PFSK-1 (cell line): ENCODE measurements around the gene SMIM44.

ENCODE experiments used
- FOXP2 ChIP-seq: optimal IDR thresholded peaks from 2 replicates; pipeline ENCODE3; 2011; ENCODE audit warnings: borderline replicate concordance, control low read depth, inconsistent platforms; ENCODE audit not compliant: insufficient read depth; ENCODE audit errors: extremely low read length, extremely low read depth
- POLR2AphosphoS5 ChIP-seq: IDR thresholded peaks from 2 replicates; pipeline ENCODE4 v1.6.1; 2012; ENCODE audit warnings: low read depth, mild to moderate bottlenecking, control low read depth, low read length, moderate library complexity
- SIN3A ChIP-seq: IDR thresholded peaks from 2 replicates; pipeline ENCODE4 v1.6.1; 2012; ENCODE audit warnings: mild to moderate bottlenecking, low read length, moderate library complexity, borderline replicate concordance; ENCODE audit not compliant: insufficient read depth
- TAF1 ChIP-seq: IDR thresholded peaks from 2 replicates; pipeline ENCODE4 v1.6.1; 2012; ENCODE audit warnings: low read length, control low read depth, borderline replicate concordance; ENCODE audit not compliant: insufficient read depth
- TF ChIP-seq, protein P1 (sequence below), 2 experiments: IDR thresholded peaks; 2 replicates each; pipeline versions ENCODE4 v1.6.1 to v1.8.0; 2011 to 2012; ENCODE audit warnings: low read depth in 2 of 2, low read length in 2 of 2, control low read depth in 1 of 2, inconsistent platforms in 1 of 2, mild to moderate bottlenecking in 1 of 2, moderate library complexity in 1 of 2; ENCODE audit not compliant: insufficient read depth in 1 of 2

The SMIM44 gene

DNA sequence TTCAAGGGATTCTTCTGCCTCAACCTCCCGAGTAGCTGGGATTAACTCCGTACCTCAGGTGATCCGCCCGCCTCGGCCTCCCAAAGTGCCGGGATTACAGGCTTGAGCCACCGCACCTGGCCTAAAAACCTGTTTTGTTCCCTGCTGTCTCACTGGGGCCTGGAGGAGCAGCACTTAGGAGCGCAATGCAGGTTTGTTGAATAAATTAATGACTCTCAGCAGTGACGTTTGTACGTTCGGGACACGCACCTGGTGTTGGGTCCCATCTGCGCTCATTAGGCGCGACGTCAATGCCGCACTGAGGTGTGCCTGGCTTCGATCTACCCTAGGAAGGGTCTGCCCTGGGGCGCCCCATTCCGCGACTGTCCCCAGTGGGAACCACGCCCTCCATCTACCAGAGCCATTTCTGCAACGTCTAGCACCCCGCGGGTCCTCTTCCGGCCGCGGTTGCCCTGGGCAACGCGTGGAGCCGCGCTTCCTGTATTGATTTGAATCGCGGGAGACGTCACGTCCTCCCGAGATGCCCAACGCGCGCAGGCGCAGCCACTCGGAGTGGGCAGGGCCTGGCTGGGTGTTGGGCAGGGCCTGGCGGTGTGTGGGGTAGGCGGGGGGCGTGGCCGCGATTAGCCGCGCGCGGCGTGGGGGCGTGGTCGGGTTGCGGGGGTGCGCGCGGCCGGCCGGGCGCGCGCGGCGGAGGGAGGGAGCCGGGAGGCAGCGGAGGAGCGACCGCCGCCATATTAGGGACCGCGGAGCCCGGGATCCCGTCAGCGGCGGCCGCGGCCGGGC is 22.6 kb upstream of the SMIM44 start, which contains the start of gene FZR1:
TSS of gene FZR1 (plus strand) at position 714 of the 786 bp plus-strand sequence. CDS start 16,679 bp downstream, outside the sequence.
- peak; percentile 55 for TF ChIP-seq FOXP2
- no peak; the same call in 1 of the 2 replicates for TF ChIP-seq POLR2AphosphoS5
- 0 out of 2 replicates have a peak, but pooled peaks have one; percentile 12 for TF ChIP-seq SIN3A
- TF ChIP-seq TAF1 = 0 out of 2 replicates have a peak, but pooled peaks have one; percentile 30
- TF ChIP-seq, protein P1, sequence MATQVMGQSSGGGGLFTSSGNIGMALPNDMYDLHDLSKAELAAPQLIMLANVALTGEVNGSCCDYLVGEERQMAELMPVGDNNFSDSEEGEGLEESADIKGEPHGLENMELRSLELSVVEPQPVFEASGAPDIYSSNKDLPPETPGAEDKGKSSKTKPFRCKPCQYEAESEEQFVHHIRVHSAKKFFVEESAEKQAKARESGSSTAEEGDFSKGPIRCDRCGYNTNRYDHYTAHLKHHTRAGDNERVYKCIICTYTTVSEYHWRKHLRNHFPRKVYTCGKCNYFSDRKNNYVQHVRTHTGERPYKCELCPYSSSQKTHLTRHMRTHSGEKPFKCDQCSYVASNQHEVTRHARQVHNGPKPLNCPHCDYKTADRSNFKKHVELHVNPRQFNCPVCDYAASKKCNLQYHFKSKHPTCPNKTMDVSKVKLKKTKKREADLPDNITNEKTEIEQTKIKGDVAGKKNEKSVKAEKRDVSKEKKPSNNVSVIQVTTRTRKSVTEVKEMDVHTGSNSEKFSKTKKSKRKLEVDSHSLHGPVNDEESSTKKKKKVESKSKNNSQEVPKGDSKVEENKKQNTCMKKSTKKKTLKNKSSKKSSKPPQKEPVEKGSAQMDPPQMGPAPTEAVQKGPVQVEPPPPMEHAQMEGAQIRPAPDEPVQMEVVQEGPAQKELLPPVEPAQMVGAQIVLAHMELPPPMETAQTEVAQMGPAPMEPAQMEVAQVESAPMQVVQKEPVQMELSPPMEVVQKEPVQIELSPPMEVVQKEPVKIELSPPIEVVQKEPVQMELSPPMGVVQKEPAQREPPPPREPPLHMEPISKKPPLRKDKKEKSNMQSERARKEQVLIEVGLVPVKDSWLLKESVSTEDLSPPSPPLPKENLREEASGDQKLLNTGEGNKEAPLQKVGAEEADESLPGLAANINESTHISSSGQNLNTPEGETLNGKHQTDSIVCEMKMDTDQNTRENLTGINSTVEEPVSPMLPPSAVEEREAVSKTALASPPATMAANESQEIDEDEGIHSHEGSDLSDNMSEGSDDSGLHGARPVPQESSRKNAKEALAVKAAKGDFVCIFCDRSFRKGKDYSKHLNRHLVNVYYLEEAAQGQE (IDR thresholded peaks at IDR 0.05; ENCODE audit: insufficient read depth in 1 of 2, low read depth in 2 of 2, low read length in 2 of 2) = no peak

DNA sequence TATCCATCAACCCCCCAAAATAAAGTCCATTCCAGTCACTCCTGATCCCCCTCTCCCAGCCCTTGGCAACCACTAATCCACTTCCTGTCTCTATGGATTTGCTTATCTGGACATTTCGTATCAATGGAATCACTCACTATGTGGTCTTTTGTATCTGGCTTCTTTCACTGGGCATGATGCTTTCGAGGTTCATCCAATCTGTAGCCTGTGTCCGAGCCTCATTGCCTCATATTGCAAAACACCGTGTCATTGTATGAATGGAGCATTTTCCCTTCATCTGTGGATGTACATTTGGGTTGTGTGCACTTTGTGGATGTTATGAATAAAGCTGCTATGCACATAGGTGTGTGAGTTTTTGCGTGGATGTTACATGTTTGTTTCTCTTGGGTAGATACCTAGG is 21.5 kb upstream of the SMIM44 start:
- TF ChIP-seq SIN3A = no peak

DNA sequence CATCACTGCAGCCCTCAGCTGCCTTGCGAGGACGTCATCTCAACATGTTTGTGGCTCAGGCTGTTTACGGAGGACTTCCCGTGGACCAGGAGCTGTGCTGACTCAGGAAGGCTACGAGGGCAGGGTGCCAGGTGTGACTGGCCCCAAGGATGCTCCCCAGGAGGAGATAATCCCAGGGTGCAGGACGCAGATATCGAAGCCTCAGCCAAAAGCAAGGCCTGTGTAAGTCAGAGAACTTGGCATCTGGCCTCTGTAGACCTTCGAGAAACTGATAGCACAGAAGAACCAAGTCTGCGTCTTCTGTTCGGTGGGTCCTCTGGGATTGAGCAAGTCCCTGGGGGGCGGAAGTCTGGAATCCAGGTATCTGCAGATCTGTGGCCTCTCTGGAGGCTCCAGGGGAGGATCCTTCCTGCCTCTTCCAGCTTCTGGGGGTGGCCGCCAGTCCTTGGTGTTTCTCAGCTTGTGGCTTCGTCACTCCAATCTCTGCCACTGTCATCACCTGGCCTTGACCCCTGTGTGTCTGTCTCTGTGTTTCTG is 19.9 kb upstream of the SMIM44 start:
- TF ChIP-seq SIN3A (no peak), FOXP2 (peak; percentile 90)

DNA sequence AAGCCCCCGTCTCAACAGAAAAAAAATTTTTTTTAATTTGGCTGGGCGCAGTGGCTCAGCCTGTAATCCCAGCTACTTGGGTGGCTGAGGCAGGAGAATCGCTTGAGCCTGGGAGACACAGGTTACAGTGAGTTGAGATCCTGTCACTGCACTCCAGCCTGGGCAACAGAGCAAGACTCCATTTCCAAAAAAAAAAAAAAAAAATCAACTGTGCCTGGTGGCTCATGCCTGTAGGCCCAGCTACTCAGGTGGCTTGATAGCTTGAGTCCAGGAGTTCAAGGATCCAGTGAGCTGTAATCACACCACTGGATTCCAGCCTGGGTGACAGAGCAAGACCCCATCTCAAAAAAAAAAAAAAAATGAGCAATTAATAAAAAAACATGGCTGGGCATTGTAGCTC is 18.5 kb upstream of the SMIM44 start:
- TF ChIP-seq POLR2AphosphoS5 (no peak), TAF1 (no peak), SIN3A (no peak), FOXP2 (no peak)
- TF ChIP-seq, protein P1 (IDR thresholded peaks at IDR 0.05; ENCODE audit: insufficient read depth in 1 of 2, low read depth in 2 of 2, low read length in 2 of 2) = no peak

DNA sequence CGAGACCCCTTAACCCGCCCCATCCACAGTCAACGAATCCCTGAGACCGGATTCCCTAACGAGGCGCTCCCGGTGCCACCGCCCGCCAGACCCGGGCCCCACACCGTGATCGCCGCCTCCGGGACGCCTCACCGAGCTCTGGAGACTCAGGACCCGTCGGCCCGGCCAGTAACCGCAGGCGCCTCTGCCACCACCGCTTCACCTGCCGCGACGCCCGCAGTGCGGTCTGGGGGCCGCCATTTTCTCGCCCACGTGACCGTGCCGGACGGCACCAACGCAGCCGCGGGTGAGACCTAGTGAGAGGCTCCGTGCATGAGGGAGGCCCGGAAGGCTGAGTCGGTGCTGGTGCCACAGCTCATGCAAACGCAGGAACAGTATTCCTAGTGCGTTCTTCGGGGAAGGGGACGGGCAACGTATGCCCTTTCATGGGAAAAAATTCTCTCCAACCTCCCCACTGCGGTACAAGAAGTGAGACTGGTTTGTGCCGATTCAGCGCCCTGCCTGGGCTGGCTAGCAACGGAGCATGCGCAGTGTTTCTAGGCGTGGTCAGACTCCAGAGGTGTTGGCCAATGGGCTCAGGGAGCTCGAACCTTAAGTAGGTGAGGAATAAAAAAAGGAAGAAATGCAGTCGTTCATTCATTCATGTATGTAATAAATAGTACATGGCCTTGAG is 17.3 kb upstream of the SMIM44 start, which contains the start of gene DOHH:
TSS of gene DOHH (minus strand) at position 246 of the 673 bp plus-strand sequence. CDS start 3,860 bp downstream, outside the sequence.
- TF ChIP-seq TAF1 (peak; percentile 99), FOXP2 (peak; percentile 71), SIN3A (peak; percentile 70; the same call in 1 of the 2 replicates), POLR2AphosphoS5 (peak; percentile 69; the same call in 1 of the 2 replicates)
- TF ChIP-seq, protein P1 (IDR thresholded peaks at IDR 0.05; ENCODE audit: insufficient read depth in 1 of 2, low read depth in 2 of 2, low read length in 2 of 2) = peak; percentile 59 to 73; a peak in 3 of 4 replicates
